KMS-11 (cell line): ENCODE measurements around the gene TAS2R60.
"Not testable (repeated sequence)": the region's sequence is repeated elsewhere in the genome, so short reads cannot be mapped to it uniquely, and the experiment has no call there.

Experiments
- H2AFZ ChIP-seq: fragments of 200-600 bp; sonication (generic); 2 replicates; pipeline ENCODE4 v1.6.1; 2016; ENCODE audit warnings: antibody characterized with exemption, mixed run types, low read depth
- H3K27ac ChIP-seq: fragments of 200-600 bp; sonication (generic); 2 replicates; pipeline ENCODE4 v1.6.1; 2016; ENCODE audit warnings: mild to moderate bottlenecking, mixed run types
- H3K27me3 ChIP-seq: fragments of 200-600 bp; sonication (generic); 2 replicates; pipeline ENCODE4 v1.6.1; 2017; ENCODE audit warnings: mild to moderate bottlenecking, low read depth, mixed run types, moderate library complexity; ENCODE audit not compliant: insufficient read depth
- H3K36me3 ChIP-seq: fragments of 200-600 bp; sonication (generic); 2 replicates; pipeline ENCODE4 v1.6.1; 2017; ENCODE audit warnings: mild to moderate bottlenecking, mixed run types; ENCODE audit not compliant: insufficient read depth
- H3K4me1 ChIP-seq: fragments of 200-600 bp; sonication (generic); 2 replicates; pipeline ENCODE4 v1.6.1; 2016; ENCODE audit warnings: mild to moderate bottlenecking, low read depth, mixed run types; ENCODE audit not compliant: poor library complexity, severe bottlenecking
- H3K4me2 ChIP-seq: fragments of 200-600 bp; sonication (generic); 2 replicates; pipeline ENCODE4 v1.7.0; 2016; ENCODE audit warnings: mild to moderate bottlenecking, mixed run types
- H3K4me3 ChIP-seq: fragments of 200-600 bp; sonication (generic); IDR thresholded peaks from 2 replicates; pipeline ENCODE4 v1.6.1; 2017; ENCODE audit warnings: low read depth, low read length, mixed read lengths; ENCODE audit not compliant: insufficient read depth
- H3K79me2 ChIP-seq: fragments of 200-600 bp; sonication (generic); 2 replicates; pipeline ENCODE4 v1.6.1; 2016; ENCODE audit warnings: low read depth, mixed run types; ENCODE audit not compliant: insufficient read depth
- H3K9ac ChIP-seq: fragments of 200-600 bp; sonication (generic); 2 replicates; pipeline ENCODE4 v1.6.1; 2016; ENCODE audit warnings: mild to moderate bottlenecking, mixed run types
- H4K20me1 ChIP-seq: fragments of 200-600 bp; sonication (generic); 2 replicates; pipeline ENCODE4 v1.6.1; 2016; ENCODE audit warnings: mild to moderate bottlenecking, mixed run types; ENCODE audit not compliant: insufficient read depth
- TF ChIP-seq, protein P1 (sequence below): fragments of 200-600 bp; sonication (generic); conservative IDR thresholded peaks from 2 replicates; pipeline ENCODE4 v1.6.1; 2017; ENCODE audit warnings: low read depth, mild to moderate bottlenecking, antibody characterized with exemption, low read length, moderate library complexity, mixed read lengths

TAS2R60 gene

GRCh38 chr7:143467724-143468123 is 24.5 kb downstream of the TAS2R60 start:
- no peak overlapping the region for H3K4me2 ChIP-seq
- H3K9ac ChIP-seq: no peak overlapping the region
- H3K36me3 ChIP-seq: no peaks in the 10 kb centered on the region
- H4K20me1 ChIP-seq: no peaks in the 10 kb centered on the region
- H2AFZ ChIP-seq: no peak overlapping the region
- no peaks in the 10 kb centered on the region for H3K79me2 ChIP-seq
- TF ChIP-seq, protein P1, sequence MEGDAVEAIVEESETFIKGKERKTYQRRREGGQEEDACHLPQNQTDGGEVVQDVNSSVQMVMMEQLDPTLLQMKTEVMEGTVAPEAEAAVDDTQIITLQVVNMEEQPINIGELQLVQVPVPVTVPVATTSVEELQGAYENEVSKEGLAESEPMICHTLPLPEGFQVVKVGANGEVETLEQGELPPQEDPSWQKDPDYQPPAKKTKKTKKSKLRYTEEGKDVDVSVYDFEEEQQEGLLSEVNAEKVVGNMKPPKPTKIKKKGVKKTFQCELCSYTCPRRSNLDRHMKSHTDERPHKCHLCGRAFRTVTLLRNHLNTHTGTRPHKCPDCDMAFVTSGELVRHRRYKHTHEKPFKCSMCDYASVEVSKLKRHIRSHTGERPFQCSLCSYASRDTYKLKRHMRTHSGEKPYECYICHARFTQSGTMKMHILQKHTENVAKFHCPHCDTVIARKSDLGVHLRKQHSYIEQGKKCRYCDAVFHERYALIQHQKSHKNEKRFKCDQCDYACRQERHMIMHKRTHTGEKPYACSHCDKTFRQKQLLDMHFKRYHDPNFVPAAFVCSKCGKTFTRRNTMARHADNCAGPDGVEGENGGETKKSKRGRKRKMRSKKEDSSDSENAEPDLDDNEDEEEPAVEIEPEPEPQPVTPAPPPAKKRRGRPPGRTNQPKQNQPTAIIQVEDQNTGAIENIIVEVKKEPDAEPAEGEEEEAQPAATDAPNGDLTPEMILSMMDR: no peak
- H3K4me3 ChIP-seq: no peak overlapping the region
- H3K27me3 ChIP-seq: no peaks in the 10 kb centered on the region
- no peak overlapping the region for H3K27ac ChIP-seq
- H3K4me1 ChIP-seq: no peaks in the 10 kb centered on the region

GRCh38 chr7:143472071-143472689 is 28.9 kb downstream of the TAS2R60 start:
- not testable (repeated sequence) for H3K27ac ChIP-seq, H3K4me3 ChIP-seq, H2AFZ ChIP-seq, H3K36me3 ChIP-seq, H3K9ac ChIP-seq, H3K27me3 ChIP-seq, H3K4me2 ChIP-seq, H3K79me2 ChIP-seq, H4K20me1 ChIP-seq, H3K4me1 ChIP-seq

GRCh38 chr7:143477501-143478150 is 34.4 kb downstream of the TAS2R60 start, which contains the start of gene TAS2R41:
Gene TAS2R41 (plus strand): TSS chr7:143477873. CDS start chr7:143477873, 0 bp downstream.
- Histone ChIP-seq H2AFZ (no peak within 1 kb of the TSS), H3K36me3 (no peaks in the 10 kb centered on the region), H4K20me1 (no peaks in the 10 kb centered on the region), H3K4me2 (no peak within 1 kb of the TSS), H3K4me1 (no peaks in the 10 kb centered on the region), H3K9ac (no peak within 1 kb of the TSS), H3K4me3 (no peak within 1 kb of the TSS), H3K79me2 (no peaks in the 10 kb centered on the region), H3K27me3 (no peaks in the 10 kb centered on the region), H3K27ac (no peak within 1 kb of the TSS)
- TF ChIP-seq, protein P1: no peak

DNA sequence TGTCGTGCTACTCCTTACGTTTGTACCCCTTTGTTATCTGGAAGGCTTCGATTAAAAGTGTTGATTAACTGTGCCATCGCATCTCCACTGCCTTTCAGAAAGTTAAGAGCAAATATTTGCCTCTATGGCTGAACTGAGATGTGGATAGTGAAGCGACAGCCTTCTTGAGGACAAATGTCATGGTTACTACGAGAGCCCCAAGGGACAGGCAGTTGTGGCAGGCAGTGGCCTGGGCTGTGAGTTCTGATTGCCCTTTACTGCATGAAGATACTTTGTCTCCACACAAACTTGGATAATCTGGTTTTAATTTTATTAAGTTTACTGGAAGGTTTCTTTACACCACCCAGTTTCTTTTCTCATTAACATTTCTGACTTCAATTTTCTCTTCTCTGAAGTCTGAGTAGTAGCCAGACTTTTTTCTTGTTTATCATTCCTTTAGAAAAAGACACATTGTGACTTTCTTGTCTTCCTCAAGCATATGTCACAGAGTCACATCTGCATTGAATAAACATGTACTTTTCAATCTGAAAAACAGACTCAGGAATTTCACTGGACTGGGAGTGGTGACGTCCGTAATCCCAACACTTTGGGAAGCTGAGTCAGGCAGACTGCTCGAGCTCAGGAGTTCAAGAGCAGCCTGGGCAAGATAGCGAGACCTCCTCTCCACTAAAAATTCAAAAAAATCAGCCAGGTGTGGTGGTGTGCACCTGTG is 36.0 kb downstream of the TAS2R60 start:
- H3K4me1 ChIP-seq: no peaks in the 10 kb centered on the region
- H3K4me3 ChIP-seq: no peak overlapping the region
- H2AFZ ChIP-seq: no peak overlapping the region
- no peaks in the 10 kb centered on the region for H3K79me2 ChIP-seq
- H3K27me3 ChIP-seq: no peaks in the 10 kb centered on the region
- TF ChIP-seq, protein P1: no peak
- no peak overlapping the region for H3K4me2 ChIP-seq
- no peaks in the 10 kb centered on the region for H4K20me1 ChIP-seq
- H3K36me3 ChIP-seq: no peaks in the 10 kb centered on the region
- H3K27ac ChIP-seq: no peak overlapping the region
- no peak overlapping the region for H3K9ac ChIP-seq

DNA sequence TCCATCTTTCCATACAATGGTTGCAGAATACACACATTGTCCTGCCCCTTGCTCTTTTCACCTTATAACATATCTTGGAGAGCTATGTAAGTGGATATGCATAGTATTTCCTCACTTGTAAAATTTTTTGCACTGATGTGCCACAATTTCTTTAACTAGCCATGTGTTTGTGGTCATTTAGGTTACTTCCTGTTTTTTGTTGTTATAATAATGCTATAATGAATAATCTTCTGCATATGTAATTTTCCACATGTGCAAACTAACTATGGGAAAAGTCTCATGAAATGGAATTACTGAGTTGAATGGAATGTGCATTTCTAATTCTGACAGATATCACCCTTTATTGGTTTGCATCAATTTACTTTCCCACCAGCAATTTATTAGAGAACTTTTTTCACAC is 37.2 kb downstream of the TAS2R60 start:
- no peaks in the 10 kb centered on the region for H3K4me1 ChIP-seq
- H3K27me3 ChIP-seq: no peaks in the 10 kb centered on the region
- H4K20me1 ChIP-seq: no peaks in the 10 kb centered on the region
- no peaks in the 10 kb centered on the region for H3K79me2 ChIP-seq
- no peak overlapping the region for H3K9ac ChIP-seq
- no peak overlapping the region for H3K27ac ChIP-seq
- no peak overlapping the region for H3K4me3 ChIP-seq
- no peak overlapping the region for H3K4me2 ChIP-seq
- TF ChIP-seq, protein P1: no peak
- H3K36me3 ChIP-seq: no peaks in the 10 kb centered on the region
- H2AFZ ChIP-seq: no peak overlapping the region
